GM10847 (cell line): ENCODE data around the gene LEMD1.

Source experiments
- POLR2A ChIP-seq: IDR thresholded peaks from 2 replicates; pipeline ENCODE4 v1.6.1; 2011; ENCODE audit not compliant: insufficient read length; ENCODE audit errors: extremely low read depth

LEMD1 gene

DNA sequence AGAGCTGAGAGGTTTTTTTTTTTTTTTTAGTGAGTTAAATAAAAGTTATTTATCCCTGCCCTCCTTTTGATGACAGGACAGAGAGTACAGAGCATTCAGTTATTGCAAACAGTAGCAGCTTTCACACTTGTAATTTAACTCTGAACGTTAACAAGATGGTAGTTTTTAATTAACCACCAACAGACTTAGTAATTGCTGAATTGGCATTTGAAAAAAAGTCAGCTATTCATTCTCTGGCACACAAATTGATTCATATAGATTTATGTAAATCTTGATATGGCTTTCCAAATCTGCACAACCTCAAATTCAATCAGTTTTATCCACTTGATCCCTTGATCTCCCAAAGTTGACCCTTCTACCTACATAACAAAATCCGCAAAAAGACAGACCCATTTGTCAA lies 918 bp downstream of the LEMD1 start:
- no peak for TF ChIP-seq POLR2A

DNA sequence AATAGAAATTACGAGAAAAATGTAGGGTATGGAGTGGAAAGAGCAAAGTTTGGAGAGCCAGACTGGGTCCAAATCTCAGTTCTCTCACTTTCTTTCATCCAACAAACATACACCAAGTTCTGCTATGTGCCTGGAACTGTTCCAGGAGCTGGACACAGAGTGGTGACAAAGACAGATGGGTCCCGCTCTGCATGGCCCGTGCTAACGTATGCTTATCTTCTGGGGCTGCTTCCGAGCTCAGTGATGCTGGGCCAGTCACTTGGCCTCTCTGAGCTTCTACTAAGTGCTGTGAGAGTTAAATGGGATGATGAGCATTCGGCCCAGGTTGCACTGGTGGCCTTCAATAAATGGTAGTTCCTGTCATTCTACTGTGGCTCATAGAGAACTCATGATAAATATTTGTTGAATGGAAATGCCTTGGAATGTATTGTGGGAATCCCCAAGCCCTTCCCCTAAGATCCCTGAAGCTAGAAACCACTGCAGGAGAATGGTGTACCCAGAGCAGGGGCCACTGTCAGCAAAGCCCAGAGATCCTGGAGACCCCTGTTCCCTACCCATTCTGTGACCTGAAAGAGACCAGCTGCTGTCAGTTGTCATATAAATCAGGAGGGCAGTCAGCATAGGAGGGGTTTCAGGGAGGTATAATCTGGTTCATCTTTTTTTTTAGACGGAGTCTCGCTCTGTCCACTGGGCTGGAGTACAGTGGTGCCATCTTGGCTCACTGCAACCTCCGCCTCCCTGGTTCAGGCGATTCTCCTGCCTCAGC lies 3.8 kb downstream of the LEMD1 start:
- TF ChIP-seq POLR2A, result no peak

DNA sequence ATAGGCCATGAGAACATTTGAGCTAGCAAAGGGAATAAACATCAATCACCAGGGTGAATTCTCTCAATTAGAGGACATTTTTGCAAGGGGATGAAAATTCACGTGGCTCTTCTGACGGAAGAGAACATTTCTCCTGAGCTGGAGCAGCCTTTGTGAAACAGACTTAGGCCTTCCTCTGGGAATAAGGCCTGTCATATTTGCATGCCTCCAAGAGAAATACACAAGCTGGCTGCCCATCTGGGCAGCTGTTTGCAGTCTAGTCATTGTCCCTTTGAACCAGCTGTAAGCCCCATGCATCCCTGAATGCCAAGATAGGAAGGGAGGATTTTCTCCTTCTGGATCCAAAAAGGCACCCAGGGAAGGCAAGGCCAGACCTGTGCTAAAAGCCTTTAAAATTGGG lies 5.5 kb downstream of the LEMD1 start:
- no peak for TF ChIP-seq POLR2A

GRCh38 chr1:205410581-205411298 lies 11.1 kb downstream of the LEMD1 start:
- no peak for TF ChIP-seq POLR2A

GRCh38 chr1:205407970-205408369 lies 13.9 kb downstream of the LEMD1 start:
- TF ChIP-seq POLR2A, result no peak

- TF ChIP-seq POLR2A, result no peak
Measured at GRCh38 chr1:205398586-205398985, 23.3 kb downstream of the LEMD1 start.

DNA sequence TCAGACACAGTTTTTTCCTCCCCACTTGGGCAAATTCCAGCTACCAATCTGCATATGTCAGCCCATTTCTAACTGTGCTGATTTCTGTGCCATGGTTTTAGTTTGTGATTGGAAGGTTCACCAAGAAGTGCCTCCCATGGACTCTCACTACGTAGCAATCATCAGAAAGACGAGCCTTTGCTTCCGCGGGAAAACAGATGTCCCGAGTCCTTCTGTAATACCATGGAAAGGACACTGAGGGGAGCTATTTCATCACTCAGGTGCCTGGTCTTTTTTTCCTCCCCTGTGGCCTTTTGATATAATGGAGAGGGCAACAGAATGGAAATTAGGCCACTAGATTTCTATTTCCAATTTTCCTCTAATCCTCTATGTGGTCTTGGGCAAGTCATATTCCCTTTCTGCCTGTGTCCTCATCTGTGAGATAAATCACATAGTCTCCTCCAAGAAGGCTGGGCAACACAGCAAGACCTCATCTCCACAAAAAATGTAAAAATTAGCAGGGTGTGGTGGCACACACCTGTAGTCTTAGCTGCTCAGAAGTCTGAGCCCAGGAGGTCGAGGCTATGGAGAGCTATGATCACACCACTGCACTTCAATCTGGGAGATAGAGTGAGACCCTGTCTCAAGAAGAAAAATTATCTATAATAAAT lies 24.8 kb downstream of the LEMD1 start:
- TF ChIP-seq POLR2A, result no peak

GRCh38 chr1:205395616-205396015 lies 26.2 kb downstream of the LEMD1 start:
- TF ChIP-seq POLR2A, result no peak

- no peak for TF ChIP-seq POLR2A
Measured at GRCh38 chr1:205392650-205393049, 29.2 kb downstream of the LEMD1 start.

- TF ChIP-seq POLR2A, result no peak
Measured at GRCh38 chr1:205391386-205391785, 30.5 kb downstream of the LEMD1 start.

DNA sequence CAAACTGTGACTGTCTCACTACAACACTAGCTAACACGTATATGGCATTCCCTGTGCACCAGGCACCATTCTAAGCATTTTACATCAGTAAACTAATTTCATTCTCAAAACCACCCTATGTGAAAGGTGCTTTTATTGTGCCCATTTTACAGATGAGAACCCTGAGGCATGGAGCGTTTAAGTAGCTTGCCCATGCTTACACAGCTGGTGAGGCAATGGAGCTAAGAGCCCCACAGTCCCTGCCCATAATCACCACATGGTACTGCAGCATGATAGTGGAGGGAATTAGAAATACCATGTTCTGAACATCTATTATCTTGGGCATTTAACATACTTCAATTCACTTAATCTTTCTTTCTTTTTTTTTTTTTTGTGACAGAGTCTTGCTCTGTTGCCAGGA lies 34.0 kb downstream of the LEMD1 start:
- no peak for TF ChIP-seq POLR2A

- TF ChIP-seq POLR2A, result no peak
Measured at GRCh38 chr1:205382561-205382960, 39.3 kb downstream of the LEMD1 start.

DNA sequence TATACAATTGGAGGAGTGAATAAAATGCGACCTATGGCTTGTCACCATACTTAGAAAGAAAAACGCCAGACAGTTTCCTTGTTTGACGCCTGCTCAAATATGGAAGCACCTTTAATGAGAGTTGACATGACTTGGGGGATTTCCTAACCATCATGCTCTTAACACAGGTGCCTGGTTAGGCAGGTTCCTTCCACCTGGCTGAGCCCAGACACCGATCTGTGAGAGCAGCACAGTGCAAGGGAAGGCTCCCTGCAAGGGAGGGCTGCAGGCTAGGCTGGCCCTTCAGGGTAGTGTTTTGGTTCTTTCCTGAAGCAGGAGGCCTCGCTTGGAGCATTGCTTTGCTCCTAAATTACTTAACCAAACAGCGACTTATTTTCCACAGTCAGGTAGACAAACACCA lies 40.6 kb downstream of the LEMD1 start:
- no peak for TF ChIP-seq POLR2A

DNA sequence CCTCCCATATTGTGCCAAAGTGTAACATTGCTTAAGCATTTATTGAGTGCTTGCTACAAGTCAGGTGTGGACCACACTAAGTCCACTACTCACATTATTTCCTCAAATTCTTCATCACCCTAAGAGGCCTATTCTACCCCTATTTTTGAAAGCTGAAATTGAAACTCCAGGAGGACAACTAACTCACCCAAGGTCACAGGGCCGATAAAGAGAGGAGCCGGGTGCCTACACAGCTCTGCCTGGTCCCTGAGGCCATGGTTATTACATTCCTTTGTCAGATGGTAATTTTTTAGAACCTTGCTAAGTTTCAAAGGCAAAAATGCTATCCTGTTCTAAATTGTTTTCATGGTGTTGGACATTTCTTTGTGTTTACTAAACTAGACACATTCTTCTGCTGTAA lies 41.0 kb downstream of the LEMD1 start:
- TF ChIP-seq POLR2A, result no peak

- no peak for TF ChIP-seq POLR2A
Measured at GRCh38 chr1:205379056-205379455, 42.8 kb downstream of the LEMD1 start.

GRCh38 chr1:205377355-205377754 lies 44.5 kb downstream of the LEMD1 start:
- no peak for TF ChIP-seq POLR2A
